H9 (cell line): Measurements from ENCODE around the gene SIPA1L3. TPM values are rescaled to one million over a fixed set of nuclear protein-coding genes. Genes with fewer than 3 reads are reported as not detected.

Source experiments
- DNase-seq: peaks from one replicate; pipeline ENCODE4 v3.0.0-alpha.2; 2017
- H2AFZ ChIP-seq: one replicate; pipeline ENCODE4 v1.6.1; 2013; ENCODE audit warnings: mild to moderate bottlenecking, low read length, control low read depth, moderate library complexity
- H2AK5ac ChIP-seq: 2 replicates; pipeline ENCODE4 v1.6.1; 2013; ENCODE audit warnings: low read length, control low read depth, mixed read lengths; ENCODE audit not compliant: insufficient read length
- H2BK120ac ChIP-seq: one replicate; pipeline ENCODE4 v1.6.1; 2013; ENCODE audit warnings: low read depth, mild to moderate bottlenecking, low read length, control low read depth, inconsistent platforms; ENCODE audit not compliant: poor library complexity, severe bottlenecking
- H2BK12ac ChIP-seq: 2 replicates; pipeline ENCODE4 v1.6.1; 2013; ENCODE audit warnings: low read length, control low read depth, mixed read lengths, low read depth; ENCODE audit not compliant: insufficient read length
- H2BK15ac ChIP-seq: 2 replicates; pipeline ENCODE4 v1.6.1; 2013; ENCODE audit warnings: low read depth, low read length, control low read depth
- H2BK20ac ChIP-seq: one replicate; pipeline ENCODE4 v1.6.1; 2013; ENCODE audit warnings: low read depth, mild to moderate bottlenecking, low read length, control low read depth, inconsistent platforms; ENCODE audit not compliant: poor library complexity, severe bottlenecking
- H2BK5ac ChIP-seq: 2 replicates; pipeline ENCODE4 v1.6.1; 2013; ENCODE audit warnings: low read length, control low read depth, mixed read lengths; ENCODE audit not compliant: insufficient read length
- H3K14ac ChIP-seq: 2 replicates; pipeline ENCODE4 v1.6.1; 2013; ENCODE audit warnings: low read length, control low read depth; ENCODE audit not compliant: insufficient read depth
- H3K18ac ChIP-seq: 2 replicates; pipeline ENCODE4 v1.6.1; 2013; ENCODE audit warnings: low read depth, mild to moderate bottlenecking, mixed read lengths, low read length, control low read depth; ENCODE audit not compliant: insufficient read length
- H3K23ac ChIP-seq: 2 replicates; pipeline ENCODE4 v1.6.1; 2013; ENCODE audit warnings: low read length, control low read depth, mixed read lengths, low read depth; ENCODE audit not compliant: insufficient read length
- H3K23me2 ChIP-seq: 2 replicates; pipeline ENCODE4 v1.6.1; 2013; ENCODE audit warnings: low read depth, mild to moderate bottlenecking, mixed read lengths, low read length, control low read depth; ENCODE audit not compliant: insufficient read length, poor library complexity, severe bottlenecking
- H3K27ac ChIP-seq: 2 replicates; pipeline ENCODE4 v1.5.1; 2013; ENCODE audit warnings: low read length, control low read depth, mixed read lengths, low read depth; ENCODE audit not compliant: insufficient read length
- H3K27me3 ChIP-seq: 2 replicates; pipeline ENCODE4 v1.6.1; 2013; ENCODE audit warnings: low read length, control low read depth, inconsistent platforms; ENCODE audit not compliant: insufficient read depth
- H3K4ac ChIP-seq: 2 replicates; pipeline ENCODE4 v1.6.1; 2013; ENCODE audit warnings: low read depth, mild to moderate bottlenecking, control low read depth, inconsistent platforms, low read length, moderate library complexity
- H3K4me1 ChIP-seq: 2 replicates; pipeline ENCODE4 v1.6.1; 2013; ENCODE audit warnings: low read length, control low read depth, inconsistent platforms; ENCODE audit not compliant: insufficient read depth
- H3K4me2 ChIP-seq: 2 replicates; pipeline ENCODE4 v1.6.1; 2013; ENCODE audit warnings: low read length, control low read depth, mixed read lengths; ENCODE audit not compliant: insufficient read length, insufficient read depth
- H3K56ac ChIP-seq: 2 replicates; pipeline ENCODE4 v1.6.1; 2013; ENCODE audit warnings: low read depth, mild to moderate bottlenecking, mixed read lengths, low read length, control low read depth; ENCODE audit not compliant: insufficient read length
- H3K79me1 ChIP-seq: 2 replicates; pipeline ENCODE4 v1.6.1; 2013; ENCODE audit warnings: low read depth, mild to moderate bottlenecking, moderate library complexity, low read length, control low read depth, inconsistent platforms; ENCODE audit not compliant: insufficient read depth, poor library complexity, severe bottlenecking
- H3K79me2 ChIP-seq: 2 replicates; pipeline ENCODE4 v1.6.1; 2013; ENCODE audit warnings: low read length, control low read depth, inconsistent platforms; ENCODE audit not compliant: insufficient read depth
- H3K9ac ChIP-seq: 2 replicates; pipeline ENCODE4 v1.6.1; 2013; ENCODE audit warnings: low read length, control low read depth, mixed read lengths; ENCODE audit not compliant: insufficient read length; ENCODE audit errors: extremely low read depth
- H3K9me3 ChIP-seq: one replicate; pipeline ENCODE4 v1.6.1; 2013; ENCODE audit warnings: low read depth, low read length, inconsistent platforms; ENCODE audit not compliant: control insufficient read depth
- H3T11ph ChIP-seq: one replicate; pipeline ENCODE4 v1.6.1; 2013; ENCODE audit warnings: mild to moderate bottlenecking, low read length, control low read depth, inconsistent platforms
- H4K20me1 ChIP-seq: one replicate; pipeline ENCODE4 v1.6.1; 2013; ENCODE audit not compliant: control insufficient read depth, insufficient read length, insufficient read depth
- H4K5ac ChIP-seq: 2 replicates; pipeline ENCODE4 v1.6.1; 2013; ENCODE audit warnings: low read depth, mild to moderate bottlenecking, mixed read lengths, low read length, control low read depth; ENCODE audit not compliant: insufficient read length
- H4K8ac ChIP-seq: replicated peaks from 2 replicates; pipeline ENCODE4 v1.6.1; 2013; ENCODE audit warnings: low read length, control low read depth, mixed read lengths, low read depth; ENCODE audit not compliant: insufficient read length
- H4K91ac ChIP-seq: 2 replicates; pipeline ENCODE4 v1.6.1; 2013; ENCODE audit warnings: low read depth, mild to moderate bottlenecking, moderate library complexity, mixed read lengths, low read length, control low read depth; ENCODE audit not compliant: insufficient read length
- H3K27ac Mint-ChIP-seq, 3 experiments: 2 replicates in 2 of 3; 3 replicates in 1 of 3; pipeline ENCODE4 v1.8.0; 2020 to 2021; ENCODE audit warnings: mixed read lengths in 3 of 3, mild to moderate bottlenecking in 1 of 3, moderate library complexity in 1 of 3
- H3K27me3 Mint-ChIP-seq: 2 replicates; pipeline ENCODE4 v1.8.0; 2021; ENCODE audit warnings: low read depth, mild to moderate bottlenecking, moderate library complexity, mixed read lengths
- H3K36me3 Mint-ChIP-seq, 3 experiments: 2 replicates in 2 of 3; 3 replicates in 1 of 3; pipeline ENCODE4 v1.8.0; 2020 to 2021; ENCODE audit warnings: low read depth in 3 of 3, mixed read lengths in 3 of 3; ENCODE audit not compliant: insufficient read depth in 1 of 3
- H3K4me1 Mint-ChIP-seq, 2 experiments: 2 replicates each; pipeline ENCODE4 v1.8.0; 2020; ENCODE audit warnings: mixed read lengths in 2 of 2
- H3K4me3 Mint-ChIP-seq, 2 experiments: 2 replicates in 1 of 2; 3 replicates in 1 of 2; pipeline ENCODE4 v1.8.0; 2020 to 2021; ENCODE audit warnings: mild to moderate bottlenecking in 2 of 2, mixed read lengths in 2 of 2, moderate library complexity in 1 of 2
- H3K9me3 Mint-ChIP-seq, 2 experiments: 2 replicates in 1 of 2; 3 replicates in 1 of 2; pipeline ENCODE4 v1.8.0; 2020; ENCODE audit warnings: mild to moderate bottlenecking in 2 of 2, mixed read lengths in 2 of 2, moderate library complexity in 1 of 2
- CTCF ChIP-seq: fragments of 200-600 bp; sonication (generic); conservative IDR thresholded peaks from 3 replicates; pipeline ENCODE4 v1.8.0; 2021; ENCODE audit warnings: antibody characterized with exemption, mild to moderate bottlenecking
- WGBS: extraction: QIAGEN DNeasy Blood & Tissue Kit; methylation state at CpG from one replicate; pipeline ENCODE4 v1.1.7; 2013; ENCODE audit warnings: missing lambda C conversion rate, low lambda C conversion rate, mixed read lengths; ENCODE audit not compliant: insufficient read length; ENCODE audit errors: extremely low coverage; 5-methylcytosine and 5-hydroxymethylcytosine counted together
- total RNA-seq: library from RNA; stranded (reverse); gene quantifications from 2 replicates; pipeline ENCODE4 v1.2.1, GENCODE V29; 2021

Gene SIPA1L3
- total RNA-seq, 1 experiment from 2014 or later, result 40.1 TPM

DNA sequence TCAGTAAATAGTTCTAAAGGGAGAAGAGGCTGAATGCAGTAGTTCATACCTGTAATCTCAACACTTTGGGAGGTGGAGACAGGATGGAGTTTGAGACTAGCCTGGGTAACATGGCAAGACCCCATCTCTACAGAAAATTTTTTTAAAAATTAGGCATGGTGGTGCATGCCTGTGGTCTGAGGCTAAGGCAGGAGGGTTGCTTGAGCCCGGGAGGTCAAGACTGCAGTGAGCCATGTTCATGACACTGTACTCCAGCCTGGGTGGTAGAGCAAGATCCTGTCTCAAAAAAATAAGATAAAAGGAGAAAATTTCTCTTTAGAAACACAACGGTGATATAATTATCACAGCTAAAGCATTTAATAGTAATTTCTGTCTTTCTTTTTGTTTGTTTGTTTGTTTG is 57.1 kb downstream of the SIPA1L3 start:
- no peak overlapping the region for H2BK12ac ChIP-seq
- no peaks in the 10 kb centered on the region for H3K4me1 ChIP-seq
- no peak overlapping the region for H4K5ac ChIP-seq
- H2AFZ ChIP-seq, result no peak overlapping the region
- WGBS, result no CpG with 5 or more reads among the region's 2 CpGs
- Mint-ChIP-seq H3K27ac (no peak overlapping the region; a peak in 1 of 7 replicates), H3K4me1 (peaks cover 18 to 21% of the 10 kb centered on the region in 2 experiments), H3K36me3 (peaks cover 2 to 7% (median 3%) of the 10 kb centered on the region in 3 experiments; a peak in 5 of 7 replicates), H3K27me3 (no peaks in the 10 kb centered on the region), H3K4me3 (no peak overlapping the region), H3K9me3 (peaks cover 0 to 2% of the 10 kb centered on the region in 2 experiments; a peak in 1 of 5 replicates)
- no peak for TF ChIP-seq CTCF
- H2BK20ac ChIP-seq, result no peak overlapping the region
- H3K4ac ChIP-seq, result no peak overlapping the region
- peaks cover 3% of the 10 kb centered on the region; the same call in 1 of the 2 replicates for H3K79me2 ChIP-seq
- H3K27me3 ChIP-seq, result no peaks in the 10 kb centered on the region
- no peak overlapping the region for H3K4me2 ChIP-seq
- H3K9ac ChIP-seq, result no peak overlapping the region
- no peak overlapping the region for H2BK120ac ChIP-seq
- H3K9me3 ChIP-seq, result no peaks in the 10 kb centered on the region
- no peak overlapping the region for H2BK15ac ChIP-seq
- H3K14ac ChIP-seq, result no peak overlapping the region
- H3T11ph ChIP-seq, result no peak overlapping the region
- no peak overlapping the region for H4K8ac ChIP-seq
- H4K91ac ChIP-seq, result no peak overlapping the region
- H3K56ac ChIP-seq, result no peak overlapping the region
- no peaks in the 10 kb centered on the region for H3K23me2 ChIP-seq
- peaks cover 7% of the 10 kb centered on the region for H3K79me1 ChIP-seq
- H3K27ac ChIP-seq, result no peak overlapping the region
- H3K23ac ChIP-seq, result no peak overlapping the region
- H2AK5ac ChIP-seq, result no peak overlapping the region
- no peaks in the 10 kb centered on the region for H4K20me1 ChIP-seq
- no peak overlapping the region for H2BK5ac ChIP-seq
- no peak for DNase-seq
- no peak overlapping the region for H3K18ac ChIP-seq
